D721Med (cell line): ENCODE data around the gene KMT5B.

ENCODE experiments used
- DNase-seq: peaks from one replicate; pipeline ENCODE4 v3.0.0; 2011; ENCODE audit warnings: low spot score; ENCODE audit not compliant: insufficient read length
- FAIRE-seq: peaks from 2 replicates; lab custom pipeline; 2011; peaks lifted over from hg19 to GRCh38; lab: Jason Lieb, UNC
- CTCF ChIP-seq: IDR thresholded peaks from 2 replicates; pipeline ENCODE4 v1.5.1; 2012; ENCODE audit warnings: mild to moderate bottlenecking, control low read depth; ENCODE audit not compliant: insufficient read depth; ENCODE audit errors: missing control alignments

The KMT5B gene

GRCh38 chr11:68213135-68213515 is at the start of gene KMT5B:
Gene KMT5B, minus strand, starts transcription at chr11:68213296. Its CDS starts 23,220 bp downstream, at chr11:68190076.
- DNase-seq (no peak), FAIRE-seq (no peak)
- no peak for TF ChIP-seq CTCF

GRCh38 chr11:68262544-68262827 is 49.4 kb upstream of the KMT5B start:
- TF ChIP-seq CTCF: no peak
- FAIRE-seq (no peak), DNase-seq (no peak)

- TF ChIP-seq CTCF: no peak
- DNase-seq (no peak), FAIRE-seq (no peak)
Observed at GRCh38 chr11:68261749-68262543, 48.9 kb upstream of the KMT5B start.

- no peak for DNase-seq
- no peak for TF ChIP-seq CTCF
- FAIRE-seq: no peak
Observed at GRCh38 chr11:68261006-68261405, 47.9 kb upstream of the KMT5B start.

GRCh38 chr11:68260484-68260883 is 47.4 kb upstream of the KMT5B start:
- FAIRE-seq (no peak), DNase-seq (no peak)
- TF ChIP-seq CTCF: no peak

- FAIRE-seq (no peak), DNase-seq (no peak)
- TF ChIP-seq CTCF: no peak
Observed at GRCh38 chr11:68259122-68259959, 46.2 kb upstream of the KMT5B start.

- DNase-seq (no peak), FAIRE-seq (no peak)
Observed at GRCh38 chr11:68258363-68258765, 45.3 kb upstream of the KMT5B start.

More at GRCh38 chr11:68258363-68258765, 45.3 kb upstream of the KMT5B start:
- no peak for TF ChIP-seq CTCF
